GM23338 (cell line): ENCODE data around the gene PHOSPHO1. TPM values are rescaled to one million over a fixed set of nuclear protein-coding genes. Genes with fewer than 3 reads are reported as not detected.

ENCODE experiments used
- ATAC-seq: fragments of 200-7000 bp; cut with Tn5 transposase; 3 replicates; pipeline ENCODE4 v1.9.1; 2020
- DNase-seq: peaks from one replicate; pipeline ENCODE4 v3.0.0-alpha.2; 2015; ENCODE audit warnings: low spot score
- H2AFZ ChIP-seq: fragments of 200-600 bp; sonication (generic); 2 replicates; pipeline ENCODE4 v1.8.0; 2016; ENCODE audit warnings: antibody characterized with exemption, mild to moderate bottlenecking, moderate library complexity
- H3F3A ChIP-seq: fragments of 200-600 bp; sonication (generic); replicated peaks from 2 replicates; pipeline ENCODE4 v1.8.0; 2017; ENCODE audit warnings: antibody characterized with exemption, mixed run types, low read depth
- H3K27ac ChIP-seq: fragments of 200-600 bp; sonication (generic); 2 replicates; pipeline ENCODE4 v1.6.1; 2016; ENCODE audit warnings: low read depth
- H3K27me3 ChIP-seq: fragments of 200-600 bp; sonication (generic); 2 replicates; pipeline ENCODE4 v1.8.0; 2016; ENCODE audit warnings: mild to moderate bottlenecking, mixed run types, moderate library complexity; ENCODE audit not compliant: insufficient read depth
- H3K36me3 ChIP-seq: fragments of 200-600 bp; sonication (generic); 2 replicates; pipeline ENCODE4 v1.8.0; 2016; ENCODE audit warnings: mild to moderate bottlenecking; ENCODE audit not compliant: insufficient read depth
- H3K4me1 ChIP-seq: fragments of 200-600 bp; sonication (generic); 2 replicates; pipeline ENCODE4 v1.8.0; 2016; ENCODE audit warnings: mild to moderate bottlenecking, moderate library complexity; ENCODE audit not compliant: insufficient read depth
- H3K4me2 ChIP-seq: fragments of 200-600 bp; sonication (generic); 2 replicates; pipeline ENCODE4 v1.7.1; 2017; ENCODE audit warnings: mixed run types
- H3K4me3 ChIP-seq: fragments of 200-600 bp; sonication (generic); 2 replicates; pipeline ENCODE4 v1.6.1; 2016; ENCODE audit warnings: mixed run types
- H3K79me2 ChIP-seq: fragments of 200-600 bp; sonication (generic); replicated peaks from 2 replicates; pipeline ENCODE4 v1.8.0; 2017; ENCODE audit warnings: mild to moderate bottlenecking; ENCODE audit not compliant: insufficient read depth
- H3K9me2 ChIP-seq: fragments of 200-600 bp; sonication (generic); 2 replicates; pipeline ENCODE4 v1.8.0; 2017; ENCODE audit not compliant: insufficient read depth
- H4K20me1 ChIP-seq: fragments of 200-600 bp; sonication (generic); replicated peaks from 2 replicates; pipeline ENCODE4 v1.8.0; 2017; ENCODE audit warnings: mild to moderate bottlenecking; ENCODE audit not compliant: insufficient read depth
- H3K27ac Mint-ChIP-seq: 2 replicates; pipeline ENCODE4 v1.8.0; 2020; ENCODE audit warnings: inconsistent platforms, mild to moderate bottlenecking, moderate library complexity, mixed read lengths
- H3K27me3 Mint-ChIP-seq: 3 replicates; pipeline ENCODE4 v1.8.0; 2022; ENCODE audit warnings: low read depth, mild to moderate bottlenecking, moderate library complexity, mixed read lengths, inconsistent platforms; ENCODE audit not compliant: insufficient read depth, poor library complexity
- H3K36me3 Mint-ChIP-seq: 3 replicates; pipeline ENCODE4 v1.8.0; 2021; ENCODE audit warnings: low read depth, mild to moderate bottlenecking, inconsistent platforms, moderate library complexity, mixed read lengths
- H3K4me1 Mint-ChIP-seq: 3 replicates; pipeline ENCODE4 v1.8.0; 2020; ENCODE audit warnings: mild to moderate bottlenecking, inconsistent platforms, mixed read lengths
- H3K4me3 Mint-ChIP-seq: 3 replicates; pipeline ENCODE4 v1.8.0; 2021; ENCODE audit warnings: moderate library complexity, mild to moderate bottlenecking, inconsistent platforms, mixed read lengths
- H3K9me3 Mint-ChIP-seq: 3 replicates; pipeline ENCODE4 v1.8.0; 2020; ENCODE audit warnings: moderate library complexity, mild to moderate bottlenecking, inconsistent platforms, mixed read lengths
- CREB1 ChIP-seq: fragments of 250-450 bp; sonication (Bioruptor Pico); IDR thresholded peaks from 2 replicates; pipeline ENCODE4 v1.5.0; 2020; ENCODE audit warnings: low read depth, mild to moderate bottlenecking, moderate library complexity
- CTCF ChIP-seq, 2 experiments: fragments of 200-600 bp in 1 of 2; sonication (generic) in 1 of 2; conservative IDR thresholded peaks; 2 replicates each; pipeline versions ENCODE4 v1.5.1 to v1.6.1; 2016 to 2017; ENCODE audit warnings: antibody characterized with exemption in 2 of 2, low read depth in 2 of 2, mild to moderate bottlenecking in 2 of 2, moderate library complexity in 1 of 2
- EZH2 ChIP-seq: fragments of 200-600 bp; sonication (generic); IDR thresholded peaks from one replicate; pipeline ENCODE4 v1.8.0; 2017; ENCODE audit warnings: antibody characterized with exemption, mild to moderate bottlenecking, low read depth; ENCODE audit not compliant: unreplicated experiment
- JUNB ChIP-seq: IDR thresholded peaks from one replicate; pipeline ENCODE4 v1.6.1; 2016; ENCODE audit warnings: antibody characterized with exemption; ENCODE audit not compliant: unreplicated experiment
- STAT1 ChIP-seq: IDR thresholded peaks from one replicate; pipeline ENCODE4 v1.6.1; 2016; ENCODE audit warnings: antibody characterized with exemption; ENCODE audit not compliant: unreplicated experiment
- ZNF114 ChIP-seq: fragments of 250-450 bp; sonication (Bioruptor Pico); IDR thresholded peaks from 2 replicates; pipeline ENCODE4 v1.5.0; 2020; ENCODE audit warnings: mild to moderate bottlenecking, moderate library complexity
- ZNF462 ChIP-seq: fragments of 250-450 bp; sonication (Bioruptor Pico); IDR thresholded peaks from 2 replicates; pipeline ENCODE4 v1.5.0; 2020; ENCODE audit warnings: mild to moderate bottlenecking, moderate library complexity
- polyA plus RNA-seq: library from polyadenylated mRNA; unstranded; fragments of >200 nt; fragmentation: Nextera tagmentation; extraction: Ambion mirVana; gene quantifications from 2 replicates; pipeline ENCODE4 v1.2.1, GENCODE V29; 2016
- total RNA-seq: library from RNA; depleted of rRNA; stranded (reverse); fragments of >200 nt; shearing (Covaris generic); gene quantifications from 2 replicates; pipeline ENCODE4 v1.2.3, GENCODE V29; 2014

Gene PHOSPHO1
- total and polyA plus RNA-seq, 2 experiments from 2014 or later, result 0.71 to 2.2 TPM

- H3F3A ChIP-seq, result no peaks in the 10 kb centered on the region
- H3K79me2 ChIP-seq, result no peaks in the 10 kb centered on the region
- H3K4me3 ChIP-seq, result no peak overlapping the region
- H3K4me2 ChIP-seq, result no peak overlapping the region
- no peaks in the 10 kb centered on the region for H3K36me3 ChIP-seq
- H3K4me1 ChIP-seq, result no peaks in the 10 kb centered on the region
- DNase-seq, result no peak
- H3K27ac ChIP-seq, result no peak overlapping the region
- no peaks in the 10 kb centered on the region for H3K27me3 ChIP-seq
- Mint-ChIP-seq H3K27ac (no peak overlapping the region), H3K36me3 (no peaks in the 10 kb centered on the region), H3K4me1 (peaks cover 3% of the 10 kb centered on the region; the same call in 1 of the 3 replicates), H3K4me3 (no peak overlapping the region), H3K9me3 (no peaks in the 10 kb centered on the region; the same call in 2 of the 3 replicates), H3K27me3 (peaks cover 6% of the 10 kb centered on the region)
- H3K9me2 ChIP-seq, result no peaks in the 10 kb centered on the region
- H4K20me1 ChIP-seq, result no peaks in the 10 kb centered on the region
- TF ChIP-seq JUNB, result no peak
- no peak for TF ChIP-seq ZNF462
- no peak for TF ChIP-seq EZH2
- no peak for ATAC-seq
- no peak overlapping the region; the same call in 1 of the 2 replicates for H2AFZ ChIP-seq
Observed at GRCh38 chr17:49252148-49252695, 21.6 kb upstream of the PHOSPHO1 start.

- no peak for ATAC-seq
- Histone ChIP-seq H4K20me1 (no peaks in the 10 kb centered on the region), H3K4me1 (no peaks in the 10 kb centered on the region), H3K4me3 (no peak overlapping the region), H3K27ac (no peak overlapping the region), H3K36me3 (no peaks in the 10 kb centered on the region), H3K4me2 (no peak overlapping the region), H3F3A (no peaks in the 10 kb centered on the region), H3K9me2 (no peaks in the 10 kb centered on the region), H3K79me2 (no peaks in the 10 kb centered on the region), H3K27me3 (no peaks in the 10 kb centered on the region), H2AFZ (no peak overlapping the region)
- no peak for DNase-seq
- Mint-ChIP-seq H3K9me3 (no peaks in the 10 kb centered on the region; the same call in 2 of the 3 replicates), H3K27me3 (peaks cover 2% of the 10 kb centered on the region), H3K4me3 (no peak overlapping the region), H3K36me3 (no peaks in the 10 kb centered on the region), H3K27ac (no peak overlapping the region), H3K4me1 (peaks cover 3% of the 10 kb centered on the region; the same call in 1 of the 3 replicates)
- TF ChIP-seq CTCF (conservative IDR thresholded peaks at IDR 0.05; ENCODE audit: low read depth in 2 of 2) (no peak), STAT1 (no peak), ZNF114 (CRISPR knock-in tag) (no peak), CREB1 (CRISPR knock-in tag) (no peak)
Observed at GRCh38 chr17:49249890-49250522, 19.4 kb upstream of the PHOSPHO1 start.
